ENCODE measurements around the gene HCRTR1.

Gene HCRTR1

DNA sequence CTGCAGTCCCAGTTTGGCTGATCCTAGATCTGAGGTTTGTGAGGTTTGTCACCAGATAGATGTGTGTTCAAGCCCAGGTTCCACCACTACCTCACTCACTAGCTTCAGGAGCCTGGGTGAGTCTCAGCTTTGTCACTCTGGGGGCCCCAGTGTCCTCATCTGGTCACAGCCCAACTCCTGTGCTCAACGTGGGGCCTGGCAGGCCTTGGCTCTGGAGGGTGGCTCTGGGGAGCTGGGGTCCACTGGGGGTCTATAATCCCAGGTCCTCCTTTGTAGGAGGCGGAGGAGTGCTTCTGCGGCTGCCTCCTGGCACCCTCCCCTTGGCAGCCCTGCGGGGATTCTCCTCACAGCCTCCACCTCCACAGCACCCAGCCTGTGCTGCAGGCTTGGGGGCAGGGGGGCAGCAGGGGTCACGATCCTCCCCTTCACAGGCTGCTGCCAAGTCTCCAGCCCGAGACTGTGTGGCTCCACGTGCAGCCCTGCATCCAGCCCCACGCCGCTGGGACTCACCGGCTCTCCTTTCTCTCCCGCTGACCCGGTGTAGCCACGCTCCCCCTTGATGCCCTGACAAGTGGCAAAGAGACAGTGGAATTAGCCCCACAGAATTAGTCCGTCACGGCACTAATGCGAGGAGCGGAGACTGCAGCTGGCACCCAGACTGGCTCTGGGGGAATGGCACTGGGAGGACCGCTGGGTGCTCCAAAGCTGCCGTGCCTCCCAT lies 49.7 kb downstream of the HCRTR1 start:
- DNase-seq (ENCODE audit: low read depth in 2 of 2): no peak

DNA sequence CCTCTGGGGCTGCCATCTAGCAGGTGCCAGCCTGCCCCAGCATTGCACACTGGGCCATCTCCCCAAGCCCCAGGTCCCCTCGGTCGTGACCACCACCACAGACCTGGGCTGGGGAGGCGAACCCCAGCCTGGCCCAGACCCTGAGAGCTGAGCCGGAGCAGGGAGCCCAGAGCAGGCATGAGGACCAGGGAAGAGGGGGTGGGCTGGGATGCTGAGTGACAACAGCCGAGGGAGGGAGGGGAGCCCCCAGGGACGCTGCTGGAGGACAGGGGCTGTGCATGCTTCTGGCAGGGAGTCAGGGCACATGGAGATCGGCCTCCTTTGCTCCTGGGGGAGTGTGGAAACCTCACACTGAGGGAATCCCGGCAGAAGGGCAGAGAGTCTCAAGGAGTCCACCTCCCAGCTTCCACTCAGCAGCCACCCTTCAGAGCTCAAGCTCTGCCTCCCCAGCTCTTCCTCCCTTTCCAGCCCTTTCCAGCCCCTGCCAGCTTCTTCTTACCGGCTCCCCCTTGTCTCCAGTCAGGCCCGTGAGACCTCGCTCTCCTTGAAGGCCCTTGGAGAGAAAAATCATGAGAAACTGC lies 50.9 kb downstream of the HCRTR1 start:
- DNase-seq (ENCODE audit: low read depth in 2 of 2): no peak

DNA sequence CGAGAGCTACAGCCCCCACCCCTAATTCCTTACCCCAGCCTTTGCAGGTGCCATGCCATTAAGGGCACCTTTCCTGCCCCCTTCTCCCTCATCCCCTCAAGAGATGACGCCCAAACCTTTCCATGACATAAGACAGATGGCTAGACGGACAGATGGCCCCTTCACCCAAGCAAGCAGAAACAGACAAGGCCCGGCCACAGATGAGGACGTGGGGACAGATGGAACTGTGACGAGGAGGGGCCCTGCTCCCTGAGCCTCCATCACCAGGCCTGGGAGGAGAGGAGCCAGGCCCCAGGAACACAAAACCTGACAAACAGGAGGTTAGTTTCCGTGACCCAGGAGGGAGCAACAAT lies 51.9 kb downstream of the HCRTR1 start:
- no peak for DNase-seq (ENCODE audit: low read depth in 2 of 2)

GRCh38 chr1:31669786-31670592 lies 52.5 kb downstream of the HCRTR1 start:
- DNase-seq (ENCODE audit: low read depth in 2 of 2): peak in 1 of 2 donors; percentile 10

- no peak for DNase-seq (ENCODE audit: low read depth in 2 of 2)
These were observed 53.1 kb downstream of the HCRTR1 start for GRCh38 chr1:31670593-31670964.

GRCh38 chr1:31671147-31671546 lies 53.7 kb downstream of the HCRTR1 start:
- no peak for DNase-seq (ENCODE audit: low read depth in 2 of 2)

DNA sequence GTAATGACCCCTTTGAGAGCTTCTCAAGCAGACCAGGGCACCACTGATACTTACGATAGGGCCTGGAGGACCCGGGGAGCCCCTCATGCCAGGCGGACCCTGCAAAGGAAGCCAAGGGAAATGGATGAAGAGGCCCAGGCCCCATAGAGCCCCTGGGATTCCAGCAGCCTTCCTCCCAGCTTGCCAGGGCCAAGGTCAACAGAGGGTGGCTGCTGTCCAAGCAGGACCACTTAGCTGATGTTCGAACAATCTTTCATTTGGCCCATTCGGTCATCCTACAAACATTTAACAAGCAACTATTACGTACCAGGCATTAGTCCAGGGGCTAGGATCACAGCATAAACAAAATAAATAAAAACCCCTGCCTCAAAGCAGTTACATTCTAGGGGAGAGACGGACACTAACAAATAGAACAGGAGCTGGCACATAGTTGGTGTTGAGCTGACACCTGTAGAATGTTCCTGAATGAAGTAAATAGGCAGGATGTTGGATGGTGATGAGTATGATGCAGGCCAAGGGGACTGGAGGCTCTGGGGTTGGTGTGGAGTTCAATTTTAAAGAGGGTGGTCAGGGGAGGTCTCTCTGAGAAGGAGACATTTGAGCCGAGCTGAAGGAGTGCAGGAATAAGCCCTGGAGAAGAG lies 54.2 kb downstream of the HCRTR1 start:
- no peak for DNase-seq (ENCODE audit: low read depth in 2 of 2)

GRCh38 chr1:31672986-31673385 lies 55.5 kb downstream of the HCRTR1 start:
- no peak for DNase-seq (ENCODE audit: low read depth in 2 of 2)

- DNase-seq (ENCODE audit: low read depth in 2 of 2): no peak
These were observed 55.9 kb downstream of the HCRTR1 start for GRCh38 chr1:31673433-31673832.

DNA sequence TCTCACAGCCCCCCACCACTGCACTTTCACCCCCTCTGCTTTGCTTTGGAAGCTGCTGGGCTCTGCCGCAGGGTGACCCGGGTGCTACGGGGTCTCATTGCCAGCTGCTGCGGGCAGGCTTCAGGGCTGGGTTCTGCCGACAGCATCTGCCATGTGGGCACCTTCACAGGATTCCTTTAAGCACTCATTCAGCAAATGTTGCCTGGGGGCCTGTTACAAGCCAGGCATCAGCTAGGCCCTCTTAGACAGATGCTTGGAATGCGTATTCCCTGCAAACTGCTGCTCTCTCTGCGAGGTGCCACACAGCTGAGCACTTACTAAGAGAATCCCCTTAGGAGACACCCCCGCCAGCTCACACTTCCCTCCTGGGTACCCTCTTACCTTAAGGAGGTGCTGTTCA lies 57.1 kb downstream of the HCRTR1 start:
- DNase-seq (ENCODE audit: low read depth in 2 of 2): no peak

GRCh38 chr1:31675161-31675560 lies 57.7 kb downstream of the HCRTR1 start:
- DNase-seq (ENCODE audit: low read depth in 2 of 2): no peak

- no peak for DNase-seq (ENCODE audit: low read depth in 2 of 2)
These were observed 58.3 kb downstream of the HCRTR1 start for GRCh38 chr1:31675756-31676155.
